MM.1S (cell line): ENCODE results near the gene PALD1.

Source experiments
- DNase-seq: peaks from one replicate; pipeline ENCODE4 v3.0.0-alpha.2; 2015
- H2AFZ ChIP-seq: fragments of 300-600 bp; sonication (generic); 2 replicates; pipeline ENCODE4 v1.6.0; 2016; ENCODE audit warnings: antibody characterized with exemption, low read length
- H3F3A ChIP-seq: fragments of 300-600 bp; sonication (generic); 2 replicates; pipeline ENCODE4 v1.6.1; 2016; ENCODE audit warnings: mild to moderate bottlenecking, antibody characterized with exemption, low read length, moderate library complexity, mixed read lengths; ENCODE audit not compliant: insufficient read depth
- H3K27ac ChIP-seq: fragments of 300-600 bp; sonication (generic); 2 replicates; pipeline ENCODE4 v1.5.1; 2016; ENCODE audit warnings: mild to moderate bottlenecking, low read length
- H3K27me3 ChIP-seq: fragments of 300-600 bp; sonication (generic); replicated peaks from 2 replicates; pipeline ENCODE4 v1.6.0; 2016; ENCODE audit warnings: low read length; ENCODE audit not compliant: insufficient read depth
- H3K36me3 ChIP-seq: fragments of 300-600 bp; sonication (generic); replicated peaks from 2 replicates; pipeline ENCODE4 v1.6.1; 2016; ENCODE audit warnings: mild to moderate bottlenecking, low read length, mixed read lengths; ENCODE audit not compliant: insufficient read depth
- H3K4me1 ChIP-seq: fragments of 300-600 bp; sonication (generic); 2 replicates; pipeline ENCODE4 v1.6.1; 2016; ENCODE audit warnings: low read length, mixed read lengths
- H3K4me2 ChIP-seq: fragments of 300-600 bp; sonication (generic); 2 replicates; pipeline ENCODE4 v1.6.0; 2016; ENCODE audit warnings: low read depth, low read length
- H3K4me3 ChIP-seq: fragments of 300-600 bp; sonication (generic); 2 replicates; pipeline ENCODE4 v1.5.1; 2016; ENCODE audit warnings: low read length, mixed read lengths
- H3K79me2 ChIP-seq: fragments of 300-600 bp; sonication (generic); 2 replicates; pipeline ENCODE4 v1.6.1; 2016; ENCODE audit warnings: mixed run types, low read length, mixed read lengths
- H3K9ac ChIP-seq: fragments of 300-600 bp; sonication (generic); 2 replicates; pipeline ENCODE4 v1.6.1; 2016; ENCODE audit warnings: low read length, mixed read lengths
- H3K9me2 ChIP-seq: fragments of 300-600 bp; sonication (generic); replicated peaks from 2 replicates; pipeline ENCODE4 v1.6.1; 2016; ENCODE audit warnings: mild to moderate bottlenecking, low read length, mixed read lengths; ENCODE audit not compliant: insufficient read depth
- H3K9me3 ChIP-seq: fragments of 300-600 bp; sonication (generic); replicated peaks from 2 replicates; pipeline ENCODE4 v1.6.1; 2016; ENCODE audit warnings: mild to moderate bottlenecking, low read length, mixed read lengths; ENCODE audit not compliant: insufficient read depth
- H4K20me1 ChIP-seq: fragments of 300-600 bp; sonication (generic); 2 replicates; pipeline ENCODE4 v1.6.1; 2016; ENCODE audit warnings: mild to moderate bottlenecking, low read length, moderate library complexity, mixed read lengths; ENCODE audit not compliant: insufficient read depth
- CTCF ChIP-seq: fragments of 300-600 bp; sonication (generic); IDR thresholded peaks from 2 replicates; pipeline ENCODE4 v1.5.1; 2016; ENCODE audit warnings: antibody characterized with exemption, low read length, mixed read lengths
- EZH2 ChIP-seq: fragments of 300-600 bp; sonication (generic); optimal IDR thresholded peaks from 2 replicates; pipeline ENCODE3; 2017; ENCODE audit warnings: low read depth, mild to moderate bottlenecking, antibody characterized with exemption, low read length, mixed read lengths
- EZH2phosphoT487 ChIP-seq: fragments of 300-600 bp; sonication (generic); IDR thresholded peaks from 2 replicates; pipeline ENCODE4 v1.6.1; 2018; ENCODE audit warnings: antibody characterized with exemption, low read length

PALD1 gene

GRCh38 chr10:70590655-70591416, 112.3 kb downstream of the PALD1 start:
- H3K79me2 ChIP-seq, result no peaks in the 10 kb centered on the region
- H3K4me1 ChIP-seq, result no peaks in the 10 kb centered on the region
- H3K27ac ChIP-seq, result no peak overlapping the region
- no peaks in the 10 kb centered on the region for H3K9me2 ChIP-seq
- H4K20me1 ChIP-seq, result no peaks in the 10 kb centered on the region
- no peak overlapping the region for H3K4me3 ChIP-seq
- no peak overlapping the region for H3K4me2 ChIP-seq
- H3K9ac ChIP-seq, result no peak overlapping the region
- H3K36me3 ChIP-seq, result no peaks in the 10 kb centered on the region
- no peak for DNase-seq
- H3K9me3 ChIP-seq, result no peaks in the 10 kb centered on the region
- H2AFZ ChIP-seq, result no peak overlapping the region
- no peaks in the 10 kb centered on the region for H3K27me3 ChIP-seq
- no peaks in the 10 kb centered on the region for H3F3A ChIP-seq
- TF ChIP-seq CTCF (no peak), EZH2phosphoT487 (no peak), EZH2 (no peak)

- Histone ChIP-seq H3K27me3 (no peaks in the 10 kb centered on the region), H3K79me2 (no peaks in the 10 kb centered on the region), H3K9ac (no peak overlapping the region), H3K9me2 (no peaks in the 10 kb centered on the region), H2AFZ (no peak overlapping the region), H4K20me1 (no peaks in the 10 kb centered on the region), H3K4me2 (no peak overlapping the region), H3K4me1 (no peaks in the 10 kb centered on the region), H3K27ac (no peak overlapping the region), H3K9me3 (no peaks in the 10 kb centered on the region), H3K4me3 (no peak overlapping the region), H3K36me3 (no peaks in the 10 kb centered on the region), H3F3A (no peaks in the 10 kb centered on the region)
- TF ChIP-seq CTCF (no peak), EZH2phosphoT487 (no peak), EZH2 (no peak)
- no peak for DNase-seq
These were observed 113.7 kb downstream of the PALD1 start for GRCh38 chr10:70592186-70592735.

- Histone ChIP-seq H3K27ac (no peak overlapping the region), H3K4me1 (no peaks in the 10 kb centered on the region), H3K4me3 (no peak overlapping the region), H3K4me2 (no peak overlapping the region), H3F3A (no peaks in the 10 kb centered on the region), H3K9me3 (no peaks in the 10 kb centered on the region), H4K20me1 (no peaks in the 10 kb centered on the region), H3K79me2 (no peaks in the 10 kb centered on the region), H2AFZ (no peak overlapping the region), H3K36me3 (no peaks in the 10 kb centered on the region), H3K9me2 (no peaks in the 10 kb centered on the region), H3K27me3 (no peaks in the 10 kb centered on the region), H3K9ac (no peak overlapping the region)
- DNase-seq, result no peak
- no peak for TF ChIP-seq EZH2phosphoT487
- TF ChIP-seq CTCF, result no peak
- TF ChIP-seq EZH2, result no peak
These were observed 114.4 kb downstream of the PALD1 start for GRCh38 chr10:70592746-70593512.
